Measurements from ENCODE around the gene LUC7L.
"Not testable (repeated sequence)": the region's sequence is repeated elsewhere in the genome, so short reads cannot be mapped to it uniquely, and the experiment has no call there.

LUC7L gene

DNA sequence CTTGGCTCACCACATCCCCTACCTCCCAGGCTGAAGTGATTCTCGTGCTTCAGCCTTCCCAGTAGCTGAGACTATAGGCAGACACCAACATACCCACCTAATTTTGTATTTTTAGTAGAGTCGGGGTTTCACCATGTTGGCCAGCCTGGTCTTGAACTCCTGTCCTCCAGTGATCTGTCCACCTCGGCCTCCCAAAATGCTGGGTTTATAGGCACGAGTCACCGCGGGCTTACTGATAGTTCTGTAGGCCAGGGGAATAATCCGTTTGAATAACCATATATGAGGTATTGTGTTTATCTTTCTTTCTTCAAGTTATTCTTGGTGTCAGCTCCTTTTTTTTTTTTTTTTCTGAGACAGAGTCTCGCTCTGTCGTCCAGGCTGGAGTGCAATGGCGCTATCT, 13.0 kb upstream of the LUC7L start:
- no peak overlapping the region for H3K4me3 ChIP-seq (ENCODE audit: low read length)
- DNase-seq (ENCODE audit: low read depth) = no peak
- TF ChIP-seq, protein P1, sequence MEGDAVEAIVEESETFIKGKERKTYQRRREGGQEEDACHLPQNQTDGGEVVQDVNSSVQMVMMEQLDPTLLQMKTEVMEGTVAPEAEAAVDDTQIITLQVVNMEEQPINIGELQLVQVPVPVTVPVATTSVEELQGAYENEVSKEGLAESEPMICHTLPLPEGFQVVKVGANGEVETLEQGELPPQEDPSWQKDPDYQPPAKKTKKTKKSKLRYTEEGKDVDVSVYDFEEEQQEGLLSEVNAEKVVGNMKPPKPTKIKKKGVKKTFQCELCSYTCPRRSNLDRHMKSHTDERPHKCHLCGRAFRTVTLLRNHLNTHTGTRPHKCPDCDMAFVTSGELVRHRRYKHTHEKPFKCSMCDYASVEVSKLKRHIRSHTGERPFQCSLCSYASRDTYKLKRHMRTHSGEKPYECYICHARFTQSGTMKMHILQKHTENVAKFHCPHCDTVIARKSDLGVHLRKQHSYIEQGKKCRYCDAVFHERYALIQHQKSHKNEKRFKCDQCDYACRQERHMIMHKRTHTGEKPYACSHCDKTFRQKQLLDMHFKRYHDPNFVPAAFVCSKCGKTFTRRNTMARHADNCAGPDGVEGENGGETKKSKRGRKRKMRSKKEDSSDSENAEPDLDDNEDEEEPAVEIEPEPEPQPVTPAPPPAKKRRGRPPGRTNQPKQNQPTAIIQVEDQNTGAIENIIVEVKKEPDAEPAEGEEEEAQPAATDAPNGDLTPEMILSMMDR (IDR thresholded peaks at IDR 0.05; ENCODE audit: insufficient read depth, low read depth, low read length, missing control alignments) = no peak

DNA sequence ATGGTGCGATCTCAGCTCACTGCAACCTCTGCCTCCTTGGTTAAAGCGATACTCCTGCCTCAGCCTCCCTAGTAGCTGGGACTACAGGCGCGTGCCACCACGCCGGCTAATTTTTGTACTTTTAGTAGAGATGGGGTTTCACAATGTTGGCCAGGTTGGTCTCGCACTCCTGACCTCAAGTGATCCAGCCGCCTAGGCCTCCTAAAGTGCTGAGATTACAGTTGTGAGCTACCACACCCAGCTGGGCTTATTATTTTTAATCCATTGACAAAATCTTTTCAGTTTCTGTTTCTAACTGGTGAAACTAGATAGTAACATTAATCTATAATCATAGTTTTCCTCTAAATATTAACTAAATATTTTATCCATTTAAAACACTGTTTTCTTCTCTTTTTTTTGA, 11.3 kb upstream of the LUC7L start:
- TF ChIP-seq, protein P1 (IDR thresholded peaks at IDR 0.05; ENCODE audit: insufficient read depth, low read depth, low read length, missing control alignments) = no peak
- no peak overlapping the region for H3K4me3 ChIP-seq (ENCODE audit: low read length)
- no peak for DNase-seq (ENCODE audit: low read depth)

DNA sequence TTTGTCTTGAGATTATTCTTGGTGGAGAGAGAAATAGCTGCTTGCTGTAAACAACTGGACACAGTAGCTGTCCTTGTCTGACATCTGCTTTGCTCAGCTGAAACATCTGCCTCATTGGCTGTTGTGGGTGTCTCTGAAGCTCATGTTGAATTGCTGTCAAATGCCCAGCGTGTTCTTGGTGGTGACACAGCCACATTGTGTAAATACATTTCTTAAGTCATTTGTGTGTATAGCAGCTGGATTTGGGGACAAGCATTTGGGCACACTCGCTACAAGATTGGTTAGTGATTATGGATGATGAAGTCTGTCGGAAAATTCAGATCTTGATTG, 10.7 kb upstream of the LUC7L start:
- H3K4me3 ChIP-seq (ENCODE audit: low read length) = no peak overlapping the region
- DNase-seq (ENCODE audit: low read depth) = no peak
- TF ChIP-seq, protein P1 (IDR thresholded peaks at IDR 0.05; ENCODE audit: insufficient read depth, low read depth, low read length, missing control alignments) = no peak

DNA sequence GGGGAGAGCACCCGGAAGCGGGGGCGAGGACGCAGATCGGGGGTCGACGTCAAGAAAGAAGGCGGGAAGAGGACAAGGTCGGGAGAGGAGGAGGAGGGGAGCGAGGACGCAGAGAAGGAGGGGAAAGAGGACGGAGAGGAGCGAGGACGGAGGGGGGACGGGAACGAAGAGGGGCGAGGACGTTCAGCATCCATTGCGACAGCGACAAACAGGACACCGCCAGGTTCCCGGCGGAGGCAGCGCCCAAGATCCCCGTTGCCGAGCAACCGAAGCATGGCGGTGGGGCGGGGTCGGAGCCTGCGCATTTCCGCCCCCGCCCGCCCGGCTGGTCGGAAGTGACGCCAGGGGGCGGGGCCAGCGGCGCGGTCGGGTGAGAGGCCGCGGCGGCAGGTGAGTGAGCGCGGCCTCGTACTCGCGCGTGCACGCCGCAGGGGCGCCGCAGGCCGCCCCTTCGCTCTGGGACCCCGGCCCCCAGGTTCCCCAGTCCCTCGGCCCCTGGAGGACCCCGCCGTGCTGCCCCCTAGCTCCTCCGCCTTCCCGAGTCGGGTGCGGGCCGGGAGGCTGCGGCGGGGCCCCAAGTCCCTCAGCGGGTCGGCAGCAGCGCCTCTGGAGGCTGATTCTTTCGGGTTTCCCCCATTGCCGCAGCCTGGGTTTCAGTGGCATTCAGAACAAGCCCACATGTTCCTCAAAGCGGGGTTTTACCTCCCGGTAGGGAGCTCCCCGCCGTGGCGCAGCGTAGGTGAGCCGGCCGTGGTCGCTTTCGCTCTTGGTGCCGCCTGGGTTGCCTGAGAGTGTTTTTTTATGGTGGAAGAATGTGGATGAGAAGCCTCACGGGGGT, 5.4 kb upstream of the LUC7L start, which contains the start of gene FAM234A:
Gene FAM234A, plus strand, starts transcription at position 354 of the 838 bp plus-strand sequence. CDS start 19,593 bp downstream, outside the sequence.
- H3K4me3 ChIP-seq (ENCODE audit: low read length) = peak within 1 kb of the TSS; percentile 93
- TF ChIP-seq, protein P1 (IDR thresholded peaks at IDR 0.05; ENCODE audit: insufficient read depth, low read depth, low read length, missing control alignments) = peak; percentile 39
- DNase-seq (ENCODE audit: low read depth) = peak; percentile 93

DNA sequence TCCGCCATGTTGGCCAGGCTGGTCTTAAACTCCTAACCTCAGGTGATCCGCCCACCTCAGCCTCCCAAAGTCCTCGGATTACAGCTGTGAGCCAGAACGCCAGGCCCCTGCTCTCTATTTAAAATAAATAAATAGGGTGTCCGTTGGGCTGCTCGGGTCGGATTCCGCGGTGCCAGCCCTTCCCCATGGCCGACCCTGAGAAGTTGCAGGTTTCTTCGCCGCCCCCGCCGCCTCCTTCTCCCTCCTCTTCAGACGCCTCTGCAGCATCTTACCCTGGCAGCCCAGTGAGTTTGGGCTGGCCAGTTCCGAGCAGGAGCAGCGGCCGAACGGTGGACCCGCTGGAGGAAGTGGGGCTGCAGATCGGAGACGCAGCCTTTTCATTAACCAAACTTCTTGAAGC, 1.7 kb upstream of the LUC7L start:
- TF ChIP-seq, protein P1 (IDR thresholded peaks at IDR 0.05; ENCODE audit: insufficient read depth, low read depth, low read length, missing control alignments) = no peak
- H3K4me3 ChIP-seq (ENCODE audit: low read length) = no peak overlapping the region
- no peak for DNase-seq (ENCODE audit: low read depth)

DNA sequence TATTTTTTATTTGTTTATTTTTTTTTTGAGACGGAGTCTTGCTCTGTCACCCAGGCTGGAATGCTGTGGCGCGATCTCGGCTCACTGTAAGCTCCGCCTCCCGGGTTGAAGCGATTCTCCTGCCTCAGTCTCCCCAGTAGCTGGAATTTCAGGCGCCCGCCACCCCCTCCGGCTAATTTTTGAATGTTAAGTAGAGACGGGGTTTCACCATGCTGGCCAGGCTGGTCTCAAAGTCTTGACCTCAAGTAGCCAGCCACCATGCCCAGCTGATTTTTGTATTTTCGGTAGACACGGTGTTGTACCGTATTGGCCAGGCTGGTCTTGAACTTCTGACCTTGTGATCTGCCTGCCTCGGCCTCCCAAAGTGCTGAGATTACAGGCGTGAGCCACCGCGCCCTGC, 1.1 kb upstream of the LUC7L start:
- not testable (repeated sequence) for DNase-seq (ENCODE audit: low read depth); H3K4me3 ChIP-seq (ENCODE audit: low read length)

DNA sequence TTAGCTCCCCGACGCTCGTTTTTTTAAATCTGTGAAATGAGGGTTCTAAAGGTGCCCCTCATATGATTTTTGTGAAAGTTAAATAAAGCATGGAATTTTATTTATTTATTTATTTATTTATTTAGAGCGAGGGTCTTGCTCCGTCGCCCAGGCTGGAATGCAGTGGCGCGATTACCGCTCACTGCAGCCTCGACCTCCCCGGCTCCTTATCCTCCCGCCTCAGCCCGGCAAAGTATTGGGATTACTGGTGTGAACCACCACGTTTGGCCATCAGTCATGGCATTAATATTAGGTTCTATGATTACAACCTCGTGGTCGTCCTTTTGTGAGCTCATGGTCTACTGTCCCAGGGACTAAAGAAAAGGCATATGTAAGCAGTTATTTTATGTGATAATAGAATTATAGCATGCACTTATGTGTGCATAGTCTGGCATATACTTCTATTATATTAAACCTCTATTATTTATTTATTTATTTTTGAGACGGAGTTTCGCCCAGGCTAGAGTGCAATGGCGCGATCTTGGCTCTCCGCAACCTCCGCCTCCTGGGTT, 557 bp upstream of the LUC7L start:
- DNase-seq (ENCODE audit: low read depth) = no peak
- TF ChIP-seq, protein P1 (IDR thresholded peaks at IDR 0.05; ENCODE audit: insufficient read depth, low read depth, low read length, missing control alignments) = no peak
- H3K4me3 ChIP-seq (ENCODE audit: low read length) = peak overlapping the region; percentile 84

All from epithelial cell of esophagus (primary cell).